Right renal cortex interstitium (tissue), 3 donors: ENCODE measurements around the gene KANK2. TPM values are rescaled to one million over a fixed set of nuclear protein-coding genes. Genes with fewer than 3 reads are reported as not detected.

ENCODE experiments used
- DNase-seq, 3 donors: peaks; one replicate each; pipeline ENCODE4 v3.0.0-alpha.2; 2013; ENCODE audit warnings: low read depth in 3 of 3, low spot score in 2 of 3
- polyA plus RNA-seq, 3 donors: library from polyadenylated mRNA; unstranded; fragments of 120-200 nt; gene quantifications; one replicate each; pipeline ENCODE4 v1.2.1, GENCODE V29; 2013; ENCODE audit not compliant: insufficient read length in 3 of 3

Gene KANK2
- 100 to 1,000 TPM; 114 to 117 (median 116) TPM for polyA plus RNA-seq

GRCh38 chr19:11197291-11198174 is at the start of gene KANK2:
Gene KANK2 (minus strand): TSS chr19:11197545. CDS start chr19:11194511, 3,034 bp downstream.
- peak in 1 of 3 donors; percentile 73 for DNase-seq

- DNase-seq = no peak
Measured at GRCh38 chr19:11246941-11247340, 49.6 kb upstream of the KANK2 start.

DNA sequence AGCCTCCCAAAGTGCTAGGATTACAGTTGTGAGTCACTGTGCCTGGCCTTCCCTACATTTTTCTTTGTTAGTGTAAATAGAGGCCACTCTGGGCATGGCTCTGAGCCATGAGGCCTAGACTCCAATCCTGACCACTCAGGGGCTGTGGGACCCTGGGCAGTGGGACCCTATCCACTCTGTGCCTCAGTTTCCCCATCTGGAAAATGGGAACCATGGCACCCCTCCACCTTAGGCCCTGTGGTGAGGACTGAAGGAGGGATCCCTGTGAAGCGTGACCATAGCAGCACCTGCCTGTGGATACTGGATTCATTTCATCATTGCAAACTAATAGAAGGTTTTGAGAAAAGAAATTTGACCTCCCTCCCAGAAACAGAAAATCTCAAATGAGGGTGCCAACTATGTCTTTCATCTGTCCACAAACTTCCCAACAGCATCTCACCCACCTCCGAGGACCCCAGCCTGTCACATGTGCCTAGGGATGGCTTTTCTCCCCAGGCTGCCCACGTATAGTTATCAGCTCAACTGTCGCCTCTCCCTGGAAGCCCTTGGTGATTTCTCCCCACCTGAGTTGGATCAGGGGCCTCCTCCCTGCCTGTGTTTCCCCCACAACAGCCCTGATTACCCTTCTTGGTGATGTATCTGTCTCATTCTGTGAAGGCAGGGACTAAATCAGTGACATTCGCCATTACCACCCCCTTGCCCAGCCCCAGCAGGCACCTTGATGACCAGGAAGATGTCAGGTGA is 47.7 kb upstream of the KANK2 start:
- no peak for DNase-seq

DNA sequence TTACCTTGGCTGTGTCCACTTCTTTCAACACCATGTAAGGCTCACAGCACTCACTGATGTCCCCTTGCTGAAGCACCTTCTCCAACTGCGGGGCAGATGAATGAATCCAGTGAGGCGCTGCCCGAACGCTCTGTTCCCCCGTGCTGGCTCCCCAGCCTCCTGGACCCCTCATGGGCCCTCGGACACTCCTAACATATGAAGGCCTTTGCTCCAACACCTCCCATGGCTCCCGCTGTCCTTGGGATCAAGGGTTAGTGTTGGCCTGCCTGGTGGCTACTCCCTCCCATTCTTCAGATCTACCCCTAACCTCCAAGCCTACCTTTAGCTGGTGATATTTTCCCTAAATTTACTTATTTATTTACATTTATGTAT is 46.4 kb upstream of the KANK2 start:
- DNase-seq = no peak

DNA sequence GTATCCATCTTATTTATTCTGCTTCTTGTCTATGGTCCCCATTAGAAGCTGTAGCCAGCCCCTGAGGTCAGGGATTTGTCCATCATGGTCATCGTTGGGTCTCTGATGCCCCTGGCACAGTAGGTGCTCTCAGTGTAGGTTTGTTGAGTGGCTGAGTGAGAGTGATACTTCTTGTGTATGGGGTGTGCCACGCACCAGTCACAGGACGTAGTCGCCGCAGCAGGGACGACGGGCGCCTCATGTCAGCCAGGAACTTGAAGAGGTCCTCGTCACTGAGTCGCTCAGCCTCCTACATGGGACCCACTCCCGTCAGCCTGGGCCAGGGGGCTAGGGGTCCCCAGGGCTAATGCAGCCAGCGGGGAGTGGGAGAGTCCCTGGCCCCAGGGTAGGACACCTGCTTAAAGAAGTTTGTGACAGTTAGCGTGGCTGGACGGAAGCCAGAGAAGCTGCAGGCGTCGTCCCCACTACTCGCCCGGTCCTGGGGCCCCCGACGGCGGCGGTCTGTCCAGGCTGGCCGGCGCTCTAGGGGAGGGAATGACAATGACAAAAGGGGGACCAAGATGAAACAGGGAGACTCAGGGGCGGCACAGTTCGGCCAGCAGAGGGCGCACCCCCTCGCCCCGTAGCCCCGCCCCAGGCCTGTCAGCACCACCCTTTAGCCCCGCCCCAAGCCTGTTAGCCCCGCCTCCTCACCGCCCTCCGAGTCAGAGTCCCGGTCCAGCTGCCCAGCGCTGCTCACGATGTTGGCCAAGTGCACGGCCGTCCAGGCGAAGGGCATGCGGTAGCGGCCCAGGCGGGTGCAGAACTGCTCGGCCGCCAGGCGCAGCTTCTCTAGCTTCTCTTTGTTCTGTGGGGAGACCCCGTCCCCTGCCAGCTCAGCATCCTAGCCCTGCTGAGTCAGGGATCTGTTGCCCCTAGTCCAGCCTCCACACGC is 45.8 kb upstream of the KANK2 start:
- DNase-seq = peak in 1 of 3 donors; percentile 63

DNA sequence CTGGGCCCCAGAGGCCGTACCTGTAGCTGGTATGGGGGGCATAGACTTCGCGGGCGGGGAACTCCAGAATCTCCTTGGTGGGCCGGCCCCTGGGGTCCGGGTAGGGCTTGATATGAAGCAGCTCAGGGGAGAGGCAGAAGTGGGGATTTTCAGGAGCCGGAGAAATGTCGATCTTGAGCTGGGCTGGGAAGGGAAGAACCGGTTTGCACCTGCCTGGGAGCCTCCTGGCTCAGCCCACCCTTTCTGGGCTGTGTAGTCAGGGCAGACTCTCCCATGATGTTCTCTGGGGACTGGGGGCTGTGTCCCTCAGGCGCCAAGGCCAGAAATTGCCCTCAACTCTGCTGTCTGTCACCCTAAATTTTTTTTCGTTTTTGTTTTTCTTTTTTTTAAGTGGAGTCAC is 44.7 kb upstream of the KANK2 start:
- DNase-seq = no peak

DNA sequence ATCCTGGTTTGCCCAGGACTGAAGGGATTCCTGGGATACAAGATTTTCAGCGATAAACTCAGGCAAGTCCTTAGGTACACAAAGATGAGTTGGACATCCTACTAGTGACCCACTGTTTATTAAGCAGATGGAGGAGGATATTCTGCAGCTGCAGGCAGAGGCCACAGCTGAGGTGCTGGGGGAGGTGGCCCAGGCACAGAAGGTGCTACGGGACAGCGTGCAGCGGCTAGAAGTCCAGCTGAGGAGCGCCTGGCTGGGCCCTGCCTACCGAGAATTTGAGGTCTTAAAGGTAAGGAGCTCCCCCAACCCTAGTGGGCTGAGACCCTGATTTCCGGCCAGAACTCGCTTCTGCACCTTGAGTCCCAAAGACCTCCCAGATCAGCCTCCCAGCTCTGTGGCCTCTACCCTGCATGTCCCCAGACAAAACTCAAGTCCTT is 42.7 kb upstream of the KANK2 start:
- DNase-seq = no peak

- DNase-seq = no peak
Measured at GRCh38 chr19:11239377-11240000, 42.1 kb upstream of the KANK2 start, which contains the start of gene ANGPTL8. Gene ANGPTL8 (plus strand): TSS chr19:11239619. CDS start chr19:11239638, 19 bp downstream.

- no peak for DNase-seq
Measured at GRCh38 chr19:11238781-11239376, 41.5 kb upstream of the KANK2 start.

DNA sequence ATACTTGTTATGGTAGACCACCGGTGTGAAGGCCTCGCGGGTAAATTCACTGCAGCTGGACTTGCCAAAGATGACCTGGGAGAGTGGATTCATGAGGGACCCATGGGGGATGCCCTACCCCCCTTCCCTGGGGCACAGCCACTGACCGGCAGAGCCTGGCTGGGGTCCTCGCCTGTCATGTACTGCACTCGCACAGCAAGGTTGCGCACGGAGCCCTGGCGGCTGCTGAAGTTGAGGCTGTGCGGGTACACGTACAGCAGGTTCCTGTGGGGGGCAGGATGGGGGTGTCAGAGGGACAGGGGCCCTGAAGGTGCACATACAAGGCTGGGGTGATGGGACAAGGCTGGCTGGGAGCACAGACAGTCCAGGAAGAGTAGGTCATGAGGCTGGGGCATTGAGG is 40.7 kb upstream of the KANK2 start:
- no peak for DNase-seq

DNA sequence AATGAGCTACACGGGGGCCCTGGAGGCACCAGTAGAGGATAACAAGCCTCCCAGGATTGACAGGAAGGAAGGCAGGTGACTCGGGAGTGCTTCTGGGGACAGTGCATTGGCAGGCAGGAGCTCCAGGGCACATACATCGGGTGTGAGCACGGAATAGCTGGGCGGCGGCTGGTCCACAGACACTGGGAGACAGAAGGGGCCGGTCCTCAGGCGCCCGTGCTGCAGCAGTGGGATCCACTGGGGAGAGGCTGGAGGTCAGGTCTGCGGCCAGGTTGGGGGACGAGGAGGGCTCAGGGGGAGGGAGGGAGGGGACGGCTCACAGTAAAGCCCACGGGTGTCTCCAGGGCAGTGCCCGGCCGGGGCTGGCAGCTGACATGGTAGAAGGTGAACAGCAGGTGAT is 40.0 kb upstream of the KANK2 start:
- no peak for DNase-seq

DNA sequence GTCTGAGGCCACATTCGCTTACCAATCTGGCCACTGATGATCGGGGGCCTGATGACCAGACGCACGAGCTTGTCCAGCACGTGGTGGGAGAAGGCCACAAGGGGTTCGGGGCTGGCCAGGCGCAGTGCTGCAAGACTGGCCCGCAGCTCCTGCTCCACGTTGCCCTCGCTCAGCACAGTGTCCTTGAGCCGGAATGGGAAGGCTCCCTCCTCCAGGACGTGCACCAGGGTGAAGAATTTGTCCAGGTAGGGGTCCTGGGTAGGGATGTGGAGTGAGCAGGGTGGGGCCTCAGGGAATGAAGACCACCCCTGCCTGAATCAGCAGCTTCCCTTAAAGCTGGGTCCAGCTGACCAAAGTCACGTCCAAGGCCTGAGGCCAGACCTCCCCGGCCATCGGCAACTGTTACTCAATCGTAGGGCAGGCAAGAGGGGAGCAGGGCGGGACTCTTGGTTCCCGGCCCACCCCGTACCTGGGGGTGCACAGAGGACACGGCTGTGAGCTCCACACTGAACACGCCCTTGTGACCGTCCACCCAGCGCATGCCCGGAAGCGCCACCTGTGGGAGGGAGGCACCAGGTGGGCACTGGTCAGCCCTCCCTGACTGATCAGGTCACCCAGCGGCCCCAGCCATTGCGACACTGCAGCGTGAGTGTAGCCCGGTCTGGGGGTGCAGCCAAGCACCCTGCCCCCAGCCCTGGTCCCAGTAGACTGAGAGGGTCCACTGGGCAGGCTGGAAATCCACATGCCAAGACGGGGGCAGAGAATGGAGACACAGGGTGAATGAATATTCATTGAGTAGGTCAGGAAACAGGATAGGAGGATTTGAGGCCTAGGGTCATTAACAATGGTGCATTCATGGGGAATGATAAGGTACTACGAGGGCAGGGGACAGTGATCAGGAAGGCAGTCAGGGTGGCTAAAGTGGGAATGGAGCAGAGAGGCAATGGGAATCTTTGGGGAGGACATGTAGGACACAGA is 39.3 kb upstream of the KANK2 start:
- DNase-seq = no peak

- no peak for DNase-seq
Measured at GRCh38 chr19:11234486-11235075, 37.2 kb upstream of the KANK2 start.

DNA sequence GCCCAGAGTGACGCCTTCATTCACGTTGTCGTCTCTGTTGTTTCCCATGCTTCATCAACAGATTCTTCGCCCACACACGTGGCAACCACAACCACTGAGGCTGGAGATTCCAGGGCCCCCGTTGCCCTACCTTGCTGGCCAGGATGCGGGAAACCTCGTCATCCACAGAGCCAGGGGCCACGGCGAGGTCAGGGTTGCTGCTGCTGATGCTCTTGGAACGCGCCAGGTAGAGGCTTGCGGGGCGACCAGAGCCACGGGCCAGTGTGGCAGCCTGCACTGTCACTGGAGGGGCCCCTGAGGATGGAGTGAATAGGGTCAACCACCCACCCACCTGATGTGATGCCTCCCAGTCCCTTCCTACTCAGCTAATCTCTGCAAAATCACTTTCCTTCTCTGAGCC is 35.7 kb upstream of the KANK2 start:
- no peak for DNase-seq

DNA sequence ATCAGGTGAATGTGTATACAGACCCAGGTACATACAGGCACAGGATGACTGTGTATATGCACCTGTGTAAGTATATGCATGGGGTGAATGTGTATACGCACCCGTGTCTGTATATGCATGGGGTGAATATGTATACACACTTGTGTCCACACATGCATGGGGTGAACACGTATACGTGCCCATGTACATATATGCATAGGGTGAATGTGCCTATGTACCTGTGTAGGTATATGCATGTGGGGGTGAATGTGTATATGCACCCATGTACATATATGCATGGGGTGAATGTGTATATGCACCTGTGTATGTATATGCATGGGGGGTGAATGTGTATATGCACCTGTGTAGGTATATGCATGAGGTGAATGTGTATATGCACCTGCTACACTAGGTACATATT is 35.2 kb upstream of the KANK2 start:
- DNase-seq = no peak

DNA sequence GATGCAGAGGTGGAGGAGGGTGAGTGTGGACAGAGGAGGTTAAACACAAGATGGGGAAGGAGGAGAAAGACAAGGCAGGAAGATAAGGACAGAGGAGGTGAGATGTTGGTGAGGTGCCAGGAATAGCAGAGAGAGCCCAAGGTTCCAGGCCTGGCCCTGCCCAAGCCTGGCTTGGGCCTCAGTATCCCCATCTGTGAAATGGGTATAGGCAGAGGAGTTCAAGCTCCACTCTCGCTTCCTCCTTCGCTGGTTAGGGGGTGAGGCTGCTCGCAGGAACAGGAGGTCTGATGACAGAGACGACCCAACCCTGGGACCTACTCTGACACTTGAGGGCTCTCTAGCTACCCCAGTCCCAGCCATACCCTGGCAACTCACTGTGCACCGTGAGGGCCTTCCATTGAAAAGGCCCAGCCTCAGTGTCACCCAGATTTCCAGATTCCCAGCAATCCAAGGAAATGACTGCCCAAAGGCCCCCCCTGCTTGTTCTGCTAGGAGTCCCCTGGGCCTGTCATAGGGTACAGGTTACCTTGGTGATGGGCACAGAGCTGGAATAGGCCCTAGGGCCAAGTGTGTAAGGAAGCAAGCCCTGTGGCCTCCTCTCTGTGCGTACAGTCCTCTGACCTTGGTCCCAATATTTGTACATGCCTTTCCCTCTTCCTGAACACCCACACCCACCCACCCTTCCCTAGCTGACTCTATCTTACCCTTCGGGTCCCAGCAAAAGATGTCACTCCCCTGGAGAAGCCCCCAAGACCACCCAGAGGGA is 33.5 kb upstream of the KANK2 start:
- no peak for DNase-seq

- DNase-seq = no peak
Measured at GRCh38 chr19:11227195-11227886, 30.0 kb upstream of the KANK2 start.
